Measurements from ENCODE around the gene PTH1R.

PTH1R gene

DNA sequence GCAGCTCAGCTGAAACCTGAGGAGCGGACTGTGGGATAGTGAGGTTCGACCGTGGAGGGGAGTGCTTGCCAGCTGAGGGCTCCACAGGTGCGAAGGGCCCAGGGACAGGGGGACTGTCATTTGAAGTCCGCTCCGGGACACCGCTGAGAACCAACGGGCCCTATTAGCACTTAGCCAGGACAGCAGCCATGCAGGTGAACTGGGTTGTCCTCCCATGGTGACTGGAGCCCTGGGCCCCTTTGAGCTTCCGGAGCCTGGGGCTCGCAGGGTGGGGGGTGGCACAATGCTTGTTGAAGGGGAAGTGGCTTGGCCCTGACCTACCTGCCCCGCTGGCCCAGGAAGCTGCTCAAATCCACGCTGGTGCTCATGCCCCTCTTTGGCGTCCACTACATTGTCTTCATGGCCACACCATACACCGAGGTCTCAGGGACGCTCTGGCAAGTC is 24.7 kb downstream of the PTH1R start:
- DNase-seq (ENCODE audit: low read depth), result no peak
- TF ChIP-seq, protein P1, sequence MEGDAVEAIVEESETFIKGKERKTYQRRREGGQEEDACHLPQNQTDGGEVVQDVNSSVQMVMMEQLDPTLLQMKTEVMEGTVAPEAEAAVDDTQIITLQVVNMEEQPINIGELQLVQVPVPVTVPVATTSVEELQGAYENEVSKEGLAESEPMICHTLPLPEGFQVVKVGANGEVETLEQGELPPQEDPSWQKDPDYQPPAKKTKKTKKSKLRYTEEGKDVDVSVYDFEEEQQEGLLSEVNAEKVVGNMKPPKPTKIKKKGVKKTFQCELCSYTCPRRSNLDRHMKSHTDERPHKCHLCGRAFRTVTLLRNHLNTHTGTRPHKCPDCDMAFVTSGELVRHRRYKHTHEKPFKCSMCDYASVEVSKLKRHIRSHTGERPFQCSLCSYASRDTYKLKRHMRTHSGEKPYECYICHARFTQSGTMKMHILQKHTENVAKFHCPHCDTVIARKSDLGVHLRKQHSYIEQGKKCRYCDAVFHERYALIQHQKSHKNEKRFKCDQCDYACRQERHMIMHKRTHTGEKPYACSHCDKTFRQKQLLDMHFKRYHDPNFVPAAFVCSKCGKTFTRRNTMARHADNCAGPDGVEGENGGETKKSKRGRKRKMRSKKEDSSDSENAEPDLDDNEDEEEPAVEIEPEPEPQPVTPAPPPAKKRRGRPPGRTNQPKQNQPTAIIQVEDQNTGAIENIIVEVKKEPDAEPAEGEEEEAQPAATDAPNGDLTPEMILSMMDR (IDR thresholded peaks at IDR 0.05; ENCODE audit: low read depth, low read length), result no peak
- TF ChIP-seq POLR2A (IDR thresholded peaks at IDR 0.05; ENCODE audit: extremely low read depth, insufficient read length) (no peak), MYC (IDR thresholded peaks at IDR 0.05; ENCODE audit: low read depth, low read length) (no peak)
- TF ChIP-seq, protein P2, sequence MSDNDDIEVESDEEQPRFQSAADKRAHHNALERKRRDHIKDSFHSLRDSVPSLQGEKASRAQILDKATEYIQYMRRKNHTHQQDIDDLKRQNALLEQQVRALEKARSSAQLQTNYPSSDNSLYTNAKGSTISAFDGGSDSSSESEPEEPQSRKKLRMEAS (IDR thresholded peaks at IDR 0.05; ENCODE audit: low read depth, low read length), result no peak
- H3K4me3 ChIP-seq (ENCODE audit: low read depth, low read length), result no peak overlapping the region

- DNase-seq (ENCODE audit: low read depth), result no peak
Measured at GRCh38 chr3:46903341-46904302, 26.1 kb downstream of the PTH1R start.

DNA sequence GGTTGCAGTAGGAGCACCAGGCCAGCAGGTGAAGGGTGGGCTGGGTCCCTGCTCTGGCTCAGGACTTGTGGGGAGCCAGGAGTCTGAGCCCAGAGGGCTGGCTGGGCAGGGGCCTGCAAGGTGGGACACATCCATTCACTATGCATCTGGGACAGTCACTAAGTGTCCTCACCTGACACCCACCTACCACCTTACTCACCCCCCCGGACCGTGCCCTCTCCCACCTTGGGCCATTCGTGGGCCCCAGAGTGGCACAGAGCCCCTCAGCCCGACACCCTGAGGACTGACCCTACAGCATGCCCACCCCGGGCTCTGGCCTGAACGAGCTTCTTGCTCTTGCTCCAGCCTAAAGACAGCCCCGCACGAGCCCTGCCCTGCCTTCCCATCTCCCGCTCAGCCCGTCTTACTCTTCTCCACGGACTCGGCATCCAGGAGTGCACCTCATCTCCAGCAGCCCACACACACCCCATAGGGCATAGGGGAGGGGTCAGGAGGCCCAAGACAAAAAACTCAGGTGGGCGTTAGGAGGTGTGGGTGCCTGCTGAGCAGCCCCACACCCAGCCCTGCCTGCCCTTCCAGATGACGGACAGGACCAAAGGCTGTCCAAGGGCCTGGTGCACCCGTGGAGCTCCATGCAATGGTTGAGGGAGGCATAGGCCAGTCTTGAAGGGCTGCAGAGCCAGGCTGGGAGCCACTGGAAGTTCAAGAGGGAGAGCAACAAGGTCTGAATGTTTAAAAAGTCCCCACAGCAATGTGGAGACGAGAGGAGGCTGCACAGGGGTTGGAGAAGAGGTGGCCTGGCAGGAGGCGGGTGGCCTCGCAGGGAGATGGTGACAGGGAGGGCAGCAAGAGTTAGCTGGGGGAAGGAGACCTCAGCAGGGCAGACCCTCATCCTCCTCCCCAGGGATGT is 27.0 kb downstream of the PTH1R start:
- no peak for TF ChIP-seq MYC (IDR thresholded peaks at IDR 0.05; ENCODE audit: low read depth, low read length)
- no peak overlapping the region for H3K4me3 ChIP-seq (ENCODE audit: low read depth, low read length)
- no peak for DNase-seq (ENCODE audit: low read depth)

More at GRCh38 chr3:46903341-46904302, 26.1 kb downstream of the PTH1R start:
- H3K4me3 ChIP-seq (ENCODE audit: low read depth, low read length), result no peak overlapping the region
- no peak for TF ChIP-seq POLR2A (IDR thresholded peaks at IDR 0.05; ENCODE audit: extremely low read depth, insufficient read length)
- TF ChIP-seq MYC (IDR thresholded peaks at IDR 0.05; ENCODE audit: low read depth, low read length), result no peak
- TF ChIP-seq, protein P2 (IDR thresholded peaks at IDR 0.05; ENCODE audit: low read depth, low read length), result no peak
- TF ChIP-seq, protein P1 (IDR thresholded peaks at IDR 0.05; ENCODE audit: low read depth, low read length), result no peak

DNA sequence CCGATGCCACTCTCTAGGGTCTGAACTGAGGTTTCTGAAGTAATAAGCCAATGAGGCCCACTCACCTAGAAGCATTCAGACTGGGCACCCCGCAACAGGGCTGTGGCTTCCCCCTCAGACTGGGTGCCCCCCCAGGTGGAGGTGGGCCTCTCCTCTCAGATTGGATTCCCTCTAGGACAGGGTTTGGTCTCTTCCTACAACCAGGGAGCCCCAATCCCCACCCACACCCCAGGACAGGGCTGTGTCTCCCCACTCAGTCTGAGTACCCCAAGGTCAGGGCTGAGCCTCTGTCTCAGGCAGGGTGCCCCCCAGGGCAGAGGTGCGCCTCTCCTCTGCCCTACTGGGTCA is 27.7 kb downstream of the PTH1R start:
- no peak overlapping the region for H3K4me3 ChIP-seq (ENCODE audit: low read depth, low read length)
- TF ChIP-seq, protein P1 (IDR thresholded peaks at IDR 0.05; ENCODE audit: low read depth, low read length), result no peak
- TF ChIP-seq, protein P2 (IDR thresholded peaks at IDR 0.05; ENCODE audit: low read depth, low read length), result no peak
- TF ChIP-seq POLR2A (IDR thresholded peaks at IDR 0.05; ENCODE audit: extremely low read depth, insufficient read length) (no peak), MYC (IDR thresholded peaks at IDR 0.05; ENCODE audit: low read depth, low read length) (no peak)
- DNase-seq (ENCODE audit: low read depth), result no peak

DNA sequence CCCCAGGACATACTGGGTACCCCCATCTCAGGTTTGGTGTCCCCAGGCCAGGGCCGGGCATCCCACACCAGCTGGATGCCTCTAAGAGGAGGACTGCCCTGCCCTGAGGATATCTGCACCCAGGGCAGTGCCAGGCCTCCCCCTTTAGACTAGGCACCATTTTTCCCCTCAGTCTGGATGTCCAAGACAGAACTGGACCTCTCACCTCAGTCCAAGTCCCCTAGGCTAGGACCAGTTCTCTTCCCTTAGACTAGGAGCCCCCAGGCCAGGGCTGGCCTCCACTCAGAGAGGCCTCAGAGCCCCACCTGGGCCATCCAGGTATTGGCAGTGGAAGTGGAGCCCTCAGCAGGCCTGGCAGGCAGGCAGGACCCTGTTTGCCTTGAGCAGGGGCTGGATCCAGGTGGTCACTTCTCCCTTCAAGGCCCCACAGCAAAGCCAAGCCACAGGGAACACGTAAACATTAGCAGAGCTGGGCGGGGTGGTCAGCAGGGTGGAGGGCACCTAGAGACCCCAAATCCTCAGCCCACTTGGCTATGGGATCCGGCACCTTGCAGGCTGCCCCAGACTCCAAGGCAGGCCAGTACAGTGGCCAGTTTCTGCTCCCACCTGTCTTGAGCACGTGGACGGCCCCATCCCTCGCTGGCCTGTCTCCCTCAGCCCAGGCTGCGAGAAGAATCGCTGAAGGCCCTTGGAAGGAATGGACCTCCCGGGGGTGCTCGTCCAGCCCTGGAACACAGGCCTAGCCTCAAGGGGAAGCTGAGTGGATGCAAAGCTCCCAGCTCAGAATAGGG is 28.3 kb downstream of the PTH1R start:
- DNase-seq (ENCODE audit: low read depth), result no peak
- TF ChIP-seq, protein P2 (IDR thresholded peaks at IDR 0.05; ENCODE audit: low read depth, low read length), result no peak
- TF ChIP-seq POLR2A (IDR thresholded peaks at IDR 0.05; ENCODE audit: extremely low read depth, insufficient read length), result no peak
- TF ChIP-seq, protein P1 (IDR thresholded peaks at IDR 0.05; ENCODE audit: low read depth, low read length), result no peak
- no peak for TF ChIP-seq MYC (IDR thresholded peaks at IDR 0.05; ENCODE audit: low read depth, low read length)
- no peak overlapping the region for H3K4me3 ChIP-seq (ENCODE audit: low read depth, low read length)

All from NB4 (cell line).